ENCODE data around the gene DRGX. TPM values are rescaled to one million over a fixed set of nuclear protein-coding genes. Genes with fewer than 3 reads are reported as not detected.
A peak's percentile ranks its signal among the peaks of the same experiment; 100 is the strongest.

The DRGX gene
- total RNA-seq, 8 experiments from 2014 or later, result 0.04 to 0.47 (median 0.31) TPM; not detected in 4

DNA sequence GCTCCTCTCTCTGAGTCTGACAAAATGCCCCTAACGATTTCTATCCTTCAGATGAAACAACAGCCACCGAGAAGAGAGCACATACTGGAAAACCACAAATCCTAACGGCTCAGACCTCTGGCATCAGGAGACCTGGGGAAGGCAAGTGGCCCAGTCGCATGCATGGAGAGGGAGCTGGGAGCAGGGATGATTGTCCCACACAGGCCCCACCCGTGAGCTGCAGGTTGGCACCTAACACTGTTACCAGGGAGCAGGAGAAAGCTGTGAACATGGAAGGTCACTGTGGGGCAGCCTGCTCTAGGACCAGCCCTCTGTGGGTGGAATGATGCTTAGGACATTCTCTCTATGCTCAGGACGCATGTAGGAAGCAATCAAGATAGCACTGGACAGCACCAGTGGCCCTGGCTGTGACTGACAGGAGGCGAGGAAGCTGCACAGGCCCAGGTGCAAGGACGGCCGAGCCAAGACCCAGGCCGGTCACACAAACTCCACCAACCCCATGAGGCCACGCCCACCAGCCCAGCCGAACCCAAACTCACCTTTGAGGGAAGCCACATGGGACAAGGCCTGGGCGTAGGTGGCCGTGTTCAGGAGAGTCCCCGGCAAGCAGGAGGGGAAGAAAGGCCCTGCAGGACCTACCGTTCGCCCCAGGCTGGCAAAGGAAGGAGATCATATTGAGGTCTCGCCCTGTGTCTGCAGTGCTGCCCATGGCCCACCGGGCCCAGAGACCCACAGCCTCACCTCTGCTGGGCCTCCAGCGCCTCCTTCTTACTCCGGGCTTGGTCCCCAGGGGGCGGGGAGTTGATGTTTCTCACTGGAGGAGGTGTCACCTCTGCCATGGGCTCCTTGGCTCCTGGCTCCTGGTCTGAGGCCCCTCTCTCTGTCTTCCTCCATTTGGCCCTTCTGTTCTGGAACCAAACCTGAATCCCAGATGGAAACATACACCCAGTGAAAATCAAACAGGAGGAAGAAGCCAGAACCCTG, 9.7 kb downstream of the DRGX start:
- 20 to 88% (median 61%) methylated on average over 1 to 15 of the region's 22 CpGs; no CpG with 5 or more reads in 3 of the 10 experiments for whole genome bisulfite sequencing, 10 experiments
- ATAC-seq (replicated peaks in 6 of 8), result no peak
- no peak overlapping the region for H3K4me3 ChIP-seq
- no peaks in the 10 kb centered on the region for H3K4me1 ChIP-seq (replicated peaks in 1 of 2)
- H3K27ac ChIP-seq, result no peak overlapping the region
- in situ Hi-C loops (cut with MboI; ENCODE audit: low pct_unique_long_range_greater_than_20kb in 2 of 9, low sequenced_read_pairs in 9 of 9, unreplicated experiment in 9 of 9), result no loop called here

DNA sequence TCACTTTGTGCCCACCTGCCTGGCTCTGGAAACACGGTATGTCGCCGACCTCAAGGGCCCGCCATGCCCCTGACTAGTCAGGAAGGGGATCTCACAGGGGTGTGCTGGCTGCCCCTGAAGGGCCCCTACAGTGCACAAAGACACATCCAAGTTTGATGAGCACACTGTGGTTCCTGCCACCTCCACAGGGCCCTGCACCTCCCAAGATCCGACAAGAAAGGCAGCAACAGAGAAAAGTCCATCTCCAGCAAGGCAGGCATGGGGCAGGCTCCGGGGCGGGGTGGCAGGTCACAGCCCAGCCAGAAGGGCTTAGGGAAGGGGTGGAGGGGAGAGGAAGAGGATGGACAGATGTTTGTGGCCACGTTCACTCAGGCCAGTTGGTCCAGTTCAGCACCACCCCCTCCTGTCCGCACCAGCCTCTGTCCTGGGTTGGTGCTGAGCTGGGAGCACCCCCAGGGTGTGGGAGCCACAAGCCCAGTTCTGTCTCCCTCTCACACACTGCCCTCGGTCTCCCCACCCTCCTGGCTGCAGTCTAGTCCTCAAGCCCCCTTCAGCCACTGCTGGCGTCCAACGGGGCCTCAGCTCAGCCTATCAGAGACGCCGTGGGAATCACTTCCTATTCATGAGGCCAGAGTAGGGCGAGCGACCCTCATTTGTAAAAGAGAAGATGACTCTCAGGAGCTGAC, 11.5 kb downstream of the DRGX start:
- Histone ChIP-seq H3K27ac (no peak overlapping the region), H3K4me3 (no peak overlapping the region), H3K4me1 (replicated peaks in 1 of 2) (no peaks in the 10 kb centered on the region)
- WGBS, 10 experiments, result 49 to 87% (median 68%) methylated on average over 2 to 6 of the region's 16 CpGs; no CpG with 5 or more reads in 6 of the 10 experiments
- ATAC-seq (replicated peaks in 6 of 8), result no peak
- in situ Hi-C loops (cut with MboI; ENCODE audit: low pct_unique_long_range_greater_than_20kb in 2 of 9, low sequenced_read_pairs in 9 of 9, unreplicated experiment in 9 of 9), result no loop called here

DNA sequence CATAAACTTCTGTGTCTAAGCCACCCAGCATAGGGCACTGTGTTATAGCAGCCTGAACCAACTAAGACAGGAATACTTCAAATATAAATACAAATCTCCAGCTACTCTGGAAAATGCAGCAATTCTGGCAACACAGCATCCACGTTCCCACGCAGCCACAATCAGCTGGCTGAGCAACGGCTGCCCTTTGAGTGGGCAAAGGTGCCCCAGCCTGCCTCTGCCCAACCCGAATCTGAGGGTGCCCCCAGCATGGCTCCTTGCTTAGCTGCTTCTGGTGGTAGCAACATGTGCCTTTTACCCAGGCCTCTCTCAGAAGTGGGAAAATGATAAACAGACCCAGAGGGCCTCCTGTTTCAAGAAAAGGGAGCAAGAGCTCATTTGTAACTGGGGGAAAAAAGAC, 12.0 kb downstream of the DRGX start:
- H3K4me1 ChIP-seq (replicated peaks in 1 of 2), result no peaks in the 10 kb centered on the region
- no peak overlapping the region for H3K27ac ChIP-seq
- H3K4me3 ChIP-seq, result no peak overlapping the region
- WGBS, 10 experiments, result 40 to 83% (median 81%) methylated on average over 1 to 4 of the region's 4 CpGs; no CpG with 5 or more reads in 6 of the 10 experiments
- in situ Hi-C loops (cut with MboI; ENCODE audit: low pct_unique_long_range_greater_than_20kb in 2 of 9, low sequenced_read_pairs in 9 of 9, unreplicated experiment in 9 of 9), result no loop called here
- no peak for ATAC-seq (replicated peaks in 6 of 8)

DNA sequence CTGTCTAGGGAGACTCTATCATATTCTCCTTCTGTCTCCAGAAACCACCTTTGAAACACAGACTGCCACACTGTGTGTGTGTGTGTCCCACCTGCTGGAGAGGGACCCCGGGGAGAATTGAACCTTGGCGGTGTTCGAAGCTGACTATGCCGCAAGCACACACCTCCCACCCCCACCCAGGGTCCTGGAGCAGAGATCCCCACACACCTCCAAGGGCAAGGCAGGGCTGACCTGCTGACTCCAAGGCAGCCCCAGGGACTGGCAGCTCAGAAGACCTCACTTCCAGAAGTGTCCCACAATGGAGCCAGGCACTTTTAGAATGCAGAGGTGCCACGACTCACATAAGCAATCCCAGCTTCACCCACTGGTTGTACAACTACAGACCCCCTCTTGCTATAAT, 13.1 kb downstream of the DRGX start:
- 14 to 67% (median 37%) methylated on average over 1 to 2 of the region's 5 CpGs; no CpG with 5 or more reads in 6 of the 10 experiments for WGBS, 10 experiments
- in situ Hi-C loops (cut with MboI; ENCODE audit: low pct_unique_long_range_greater_than_20kb in 2 of 9, low sequenced_read_pairs in 9 of 9, unreplicated experiment in 9 of 9), result no loop called here
- no peaks in the 10 kb centered on the region for H3K4me1 ChIP-seq (replicated peaks in 1 of 2)
- no peak overlapping the region for H3K27ac ChIP-seq
- no peak overlapping the region for H3K4me3 ChIP-seq
- no peak for ATAC-seq (replicated peaks in 6 of 8)

DNA sequence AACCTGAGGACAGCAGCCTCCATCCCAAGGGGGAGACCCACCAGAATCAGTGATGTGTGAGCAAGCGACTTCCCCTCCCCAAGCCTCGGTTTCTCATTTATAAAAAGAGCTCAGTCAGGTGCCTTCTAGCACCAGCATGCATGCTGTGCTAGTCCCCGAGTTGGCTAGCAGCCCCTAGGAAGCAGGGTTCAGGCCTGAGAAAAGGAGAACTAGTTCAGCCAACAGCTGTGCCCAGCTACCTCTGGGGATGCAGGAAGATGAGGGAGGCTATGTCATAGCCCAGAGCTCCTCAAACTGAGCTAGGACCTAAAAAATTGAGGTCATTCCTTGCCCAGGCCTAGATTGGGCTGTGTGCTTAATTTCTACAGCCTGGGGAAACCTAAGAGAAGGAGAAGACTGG, 13.7 kb downstream of the DRGX start:
- WGBS, 10 experiments, result 0 to 83% (median 47%) methylated on average over 1 to 2 of the region's 3 CpGs; no CpG with 5 or more reads in 6 of the 10 experiments
- no peak for ATAC-seq (replicated peaks in 6 of 8)
- Histone ChIP-seq H3K27ac (no peak overlapping the region), H3K4me3 (no peak overlapping the region), H3K4me1 (replicated peaks in 1 of 2) (no peaks in the 10 kb centered on the region)
- in situ Hi-C loops (cut with MboI; ENCODE audit: low pct_unique_long_range_greater_than_20kb in 2 of 9, low sequenced_read_pairs in 9 of 9, unreplicated experiment in 9 of 9), result no loop called here

DNA sequence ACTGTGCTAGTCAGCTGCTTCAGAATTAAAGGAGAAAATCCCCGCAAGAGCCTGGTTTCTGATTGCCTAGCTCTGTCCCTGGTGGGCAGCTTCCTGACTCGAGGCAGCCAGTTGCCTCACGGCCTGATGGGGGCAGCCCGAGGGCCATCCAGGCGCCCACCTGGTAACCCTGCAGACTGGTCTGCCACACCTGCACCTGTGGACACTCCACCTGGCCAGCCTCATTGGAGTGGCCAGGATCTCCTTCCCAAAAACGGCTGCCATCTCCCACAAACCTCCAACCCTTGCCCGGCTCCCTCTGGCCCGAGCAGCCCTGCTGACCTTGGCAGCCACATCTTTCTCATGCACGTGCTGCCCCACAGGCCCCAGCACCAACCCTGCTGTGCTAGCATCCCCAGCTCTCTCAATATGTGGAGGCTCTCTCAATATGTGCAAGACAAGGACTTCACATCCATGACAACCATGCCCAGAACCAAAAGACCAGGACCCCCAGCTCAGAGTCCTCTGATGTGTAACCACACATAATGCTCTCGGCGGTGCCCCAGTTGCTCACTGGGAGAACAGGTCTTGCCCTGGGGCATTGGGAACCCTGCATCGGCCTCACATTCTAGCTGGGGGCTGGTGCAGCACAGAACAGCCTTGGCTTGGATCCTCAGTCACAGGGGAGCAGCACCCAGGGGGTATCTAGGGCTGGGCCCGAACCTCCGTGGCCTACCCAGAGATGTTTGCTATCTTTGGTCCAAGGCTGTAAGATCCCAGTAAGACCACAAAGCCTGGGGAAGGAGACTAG, 14.6 kb downstream of the DRGX start:
- Histone ChIP-seq H3K4me1 (replicated peaks in 1 of 2) (no peaks in the 10 kb centered on the region), H3K4me3 (no peak overlapping the region), H3K27ac (no peak overlapping the region)
- in situ Hi-C loops (cut with MboI; ENCODE audit: low pct_unique_long_range_greater_than_20kb in 2 of 9, low sequenced_read_pairs in 9 of 9, unreplicated experiment in 9 of 9), result no loop called here
- ATAC-seq (replicated peaks in 6 of 8), result no peak
- WGBS, 10 experiments, result 20 to 100% (median 67%) methylated on average over 1 to 7 of the region's 14 CpGs; no CpG with 5 or more reads in 2 of the 10 experiments

DNA sequence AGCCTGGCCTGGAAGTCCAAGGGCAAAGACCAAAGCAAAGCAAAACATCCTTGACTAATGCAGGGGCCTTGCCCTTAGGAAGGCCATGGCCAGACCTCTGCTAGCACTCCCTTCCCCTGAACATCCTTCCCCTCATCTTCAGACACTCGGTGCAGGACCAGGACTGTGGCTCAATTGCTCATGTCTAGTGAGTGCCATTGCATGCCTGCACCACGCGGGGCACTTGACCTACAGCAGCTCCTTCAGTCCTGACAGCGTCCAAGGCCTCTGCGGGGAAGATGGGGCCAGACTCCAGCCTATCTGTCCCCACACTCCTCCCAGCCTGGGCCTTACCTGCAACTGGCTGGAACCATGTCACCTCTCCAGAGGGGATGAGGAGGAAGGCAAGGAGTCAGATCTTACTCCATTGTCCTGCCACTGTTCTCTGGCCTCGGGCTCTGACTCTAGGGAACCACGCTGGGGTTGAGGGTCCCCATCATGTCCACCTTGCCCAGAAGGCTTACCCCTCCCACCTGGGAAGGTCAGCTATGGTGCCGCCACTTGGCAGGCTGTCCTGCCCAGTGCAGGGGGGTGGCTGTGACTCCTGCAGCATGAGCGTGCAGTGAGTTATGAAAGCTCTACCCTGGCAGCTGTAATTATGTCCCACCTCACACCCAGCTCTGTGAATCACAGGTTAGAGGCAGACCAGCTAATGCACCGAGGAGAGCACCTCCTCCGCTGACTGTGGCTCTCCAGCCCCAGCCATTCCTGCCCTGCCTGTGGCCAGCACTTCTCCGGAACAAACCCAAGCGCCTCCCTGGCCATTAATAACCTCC, 16.1 kb downstream of the DRGX start:
- Histone ChIP-seq H3K4me3 (no peak overlapping the region), H3K4me1 (replicated peaks in 1 of 2) (no peaks in the 10 kb centered on the region), H3K27ac (no peak overlapping the region)
- in situ Hi-C loops (cut with MboI; ENCODE audit: low pct_unique_long_range_greater_than_20kb in 2 of 9, low sequenced_read_pairs in 9 of 9, unreplicated experiment in 9 of 9), result no loop called here
- ATAC-seq (replicated peaks in 6 of 8), result peak in 4 of 8 experiments; percentile 55 to 83 (median 64)
- 34 to 83% (median 74%) methylated on average over 2 to 5 of the region's 13 CpGs; no CpG with 5 or more reads in 4 of the 10 experiments for WGBS, 10 experiments

DNA sequence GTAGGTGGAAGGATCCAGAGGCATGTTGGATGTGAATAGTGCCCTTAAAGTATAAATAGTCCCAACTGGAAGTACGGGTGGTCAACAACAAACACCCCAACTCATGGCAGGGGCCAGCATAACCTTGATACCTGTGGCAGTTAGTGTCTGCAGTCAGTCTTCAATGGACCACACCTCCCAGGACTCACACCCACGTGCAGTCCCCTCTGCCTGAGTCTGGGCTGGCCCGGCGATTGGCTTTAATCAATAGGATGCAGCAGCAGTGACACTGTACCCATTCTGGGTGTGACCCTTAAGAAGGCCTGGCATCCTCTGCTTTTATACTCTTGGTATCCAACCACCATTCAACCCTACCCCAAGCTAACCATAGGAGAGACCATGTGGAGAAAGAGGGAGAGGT, 18.6 kb downstream of the DRGX start:
- in situ Hi-C loops (cut with MboI; ENCODE audit: low pct_unique_long_range_greater_than_20kb in 2 of 9, low sequenced_read_pairs in 9 of 9, unreplicated experiment in 9 of 9), result no loop called here
- ATAC-seq (replicated peaks in 6 of 8), result no peak
- Histone ChIP-seq H3K27ac (no peak overlapping the region), H3K4me1 (replicated peaks in 1 of 2) (no peaks in the 10 kb centered on the region), H3K4me3 (no peak overlapping the region)
- 17 to 78% (median 33%) methylated on average over 1 of the region's 4 CpGs; no CpG with 5 or more reads in 7 of the 10 experiments for WGBS, 10 experiments

DNA sequence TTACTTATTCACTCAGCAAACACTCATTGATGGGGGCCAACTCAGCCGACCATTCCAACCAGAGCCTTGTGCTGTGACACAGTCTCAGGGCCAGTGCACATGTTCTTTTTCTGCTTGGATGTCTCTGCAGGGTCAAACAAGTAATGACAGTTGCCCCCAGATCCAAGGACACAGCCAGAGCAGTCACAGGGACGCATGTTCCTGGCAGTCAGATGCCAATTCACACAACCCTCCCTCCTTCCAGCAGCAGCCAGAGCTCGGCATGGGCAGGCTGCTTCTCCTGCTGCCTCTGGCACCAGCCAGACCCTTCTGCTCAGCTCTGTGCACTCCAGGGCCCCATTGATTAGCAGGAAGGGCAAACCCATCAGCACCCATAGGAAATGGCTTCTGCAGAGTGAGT, 20.3 kb downstream of the DRGX start:
- no peak for ATAC-seq (replicated peaks in 6 of 8)
- Histone ChIP-seq H3K4me1 (replicated peaks in 1 of 2) (no peaks in the 10 kb centered on the region), H3K4me3 (no peak overlapping the region), H3K27ac (no peak overlapping the region)
- in situ Hi-C loops (cut with MboI; ENCODE audit: low pct_unique_long_range_greater_than_20kb in 2 of 9, low sequenced_read_pairs in 9 of 9, unreplicated experiment in 9 of 9), result no loop called here
- WGBS, 10 experiments, result 0 to 83% (median 66%) methylated on average over 1 to 2 of the region's 3 CpGs; no CpG with 5 or more reads in 4 of the 10 experiments

DNA sequence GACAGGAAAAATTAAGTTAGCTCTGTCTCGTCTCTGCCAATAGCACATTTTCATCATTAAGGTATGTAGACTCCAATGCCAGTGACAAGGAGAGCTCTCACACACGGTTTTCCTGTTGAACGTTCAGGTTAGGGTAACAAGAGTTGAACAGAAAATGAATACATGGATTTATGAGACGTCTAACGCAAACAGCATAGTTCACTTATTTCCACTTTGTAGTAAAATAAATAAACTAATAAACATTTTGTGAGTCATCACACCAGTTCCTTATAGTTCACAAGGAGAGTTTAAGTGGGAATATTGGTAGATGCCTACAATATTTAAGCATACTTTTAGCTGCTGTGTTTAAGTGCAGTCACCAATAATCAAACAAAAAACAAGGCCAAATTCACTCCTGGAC, 21.1 kb downstream of the DRGX start:
- 44 to 84% (median 69%) methylated on average over 2 to 5 of the region's 5 CpGs for WGBS, 10 experiments
- in situ Hi-C loops (cut with MboI; ENCODE audit: low pct_unique_long_range_greater_than_20kb in 2 of 9, low sequenced_read_pairs in 9 of 9, unreplicated experiment in 9 of 9), result no loop called here
- Histone ChIP-seq H3K4me3 (no peak overlapping the region), H3K4me1 (replicated peaks in 1 of 2) (no peaks in the 10 kb centered on the region), H3K27ac (no peak overlapping the region)
- no peak for ATAC-seq (replicated peaks in 6 of 8)

DNA sequence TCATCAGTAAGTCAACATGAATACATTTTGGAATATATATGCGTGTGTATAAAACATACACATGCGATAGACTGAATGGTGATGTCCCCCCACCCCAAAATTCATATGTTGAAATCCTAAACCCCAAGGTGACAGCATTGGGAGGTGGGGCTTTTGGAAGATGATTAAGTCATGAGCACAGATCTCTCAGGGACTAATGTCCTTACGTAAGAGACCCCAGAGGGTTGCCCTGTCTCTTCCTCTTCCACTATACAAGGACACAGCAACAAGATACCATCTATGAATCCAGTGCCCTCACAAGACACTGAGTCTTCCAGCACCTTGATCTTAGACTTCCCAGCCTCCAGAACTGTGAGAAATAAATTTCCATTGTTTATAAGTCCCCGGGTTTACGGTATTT, 22.5 kb downstream of the DRGX start:
- Histone ChIP-seq H3K4me3 (no peak overlapping the region), H3K27ac (no peak overlapping the region), H3K4me1 (replicated peaks in 1 of 2) (no peaks in the 10 kb centered on the region)
- no peak for ATAC-seq (replicated peaks in 6 of 8)
- in situ Hi-C loops (cut with MboI; ENCODE audit: low pct_unique_long_range_greater_than_20kb in 2 of 9, low sequenced_read_pairs in 9 of 9, unreplicated experiment in 9 of 9), result no loop called here
- WGBS, 10 experiments, result 56 to 100% (median 86%) methylated on average over 1 to 5 of the region's 5 CpGs; no CpG with 5 or more reads in 2 of the 10 experiments

DNA sequence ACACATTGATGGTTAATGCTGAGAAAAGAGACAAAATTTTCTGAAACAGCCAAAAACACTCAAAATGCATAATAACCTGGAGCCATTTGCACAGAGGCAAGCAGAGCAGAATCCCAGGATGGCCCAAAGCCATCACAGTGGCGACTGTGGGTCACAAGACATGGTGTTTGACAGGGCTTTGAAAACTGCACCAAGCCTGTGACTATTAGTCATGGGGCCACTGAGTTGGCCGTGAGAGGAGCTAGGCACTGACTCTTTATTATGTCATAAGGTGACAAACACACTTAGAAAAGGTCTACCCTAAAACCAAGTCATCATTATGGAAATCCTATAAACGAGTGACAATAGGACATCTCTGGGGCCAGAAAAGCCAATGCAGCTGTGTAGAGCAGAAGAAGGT, 23.9 kb downstream of the DRGX start:
- Histone ChIP-seq H3K4me1 (replicated peaks in 1 of 2) (no peaks in the 10 kb centered on the region), H3K27ac (no peak overlapping the region), H3K4me3 (no peak overlapping the region)
- in situ Hi-C loops (cut with MboI; ENCODE audit: low pct_unique_long_range_greater_than_20kb in 2 of 9, low sequenced_read_pairs in 9 of 9, unreplicated experiment in 9 of 9), result no loop called here
- WGBS, 10 experiments, result 0 to 92% (median 29%) methylated on average over 1 to 2 of the region's 3 CpGs; no CpG with 5 or more reads in 4 of the 10 experiments
- no peak for ATAC-seq (replicated peaks in 6 of 8)

All from motor neuron (in vitro differentiated cells).